B cell (primary cell): ENCODE data around the gene PTEN. TPM values are rescaled to one million over a fixed set of nuclear protein-coding genes. Genes with fewer than 3 reads are reported as not detected.

Experiments
- ATAC-seq: fragments of 200-7000 bp; cut with Tn5 transposase; one replicate; pipeline ENCODE4 v1.10.0; 2021; ENCODE audit warnings: low read depth, mild to moderate bottlenecking, moderate number of reproducible peaks, moderate library complexity
- CTCF ChIA-PET: fragments of 350-600 bp; sonication (Branson Sonifier 250); formaldehyde crosslinking; loops from one replicate; lab custom pipeline; 2021; ENCODE audit warnings: antibody characterized with exemption, inconsistent platforms; lab: Charles Lee
- POLR2A ChIA-PET: fragments of 350-600 bp; sonication (Branson Sonifier 250); formaldehyde crosslinking; loops from one replicate; lab custom pipeline; 2021; ENCODE audit warnings: antibody characterized with exemption; lab: Charles Lee
- DNase-seq: peaks from one replicate; pipeline ENCODE4 v3.0.0; 2013
- H2AFZ ChIP-seq: 2 replicates; pipeline ENCODE4 v1.6.1; 2012; ENCODE audit warnings: mild to moderate bottlenecking, low read depth, low read length; ENCODE audit not compliant: insufficient read depth, poor library complexity, severe bottlenecking
- H3K27ac ChIP-seq, 2 donors: 1 replicate in 1 of 2; 2 replicates in 1 of 2; pipeline ENCODE4 v1.5.1; 2012 to 2013; ENCODE audit warnings: low read length in 2 of 2, mild to moderate bottlenecking in 2 of 2, moderate library complexity in 1 of 2
- H3K27me3 ChIP-seq, 4 experiments: fragments of 200-600 bp in 1 of 4; sonication (generic) in 1 of 4; replicated peaks in 1 of 4; 1 replicate in 2 of 4; 2 replicates in 2 of 4; pipeline versions ENCODE4 v1.6.1 to v1.7.0; 2013 to 2016; ENCODE audit warnings: low read length in 3 of 4, mild to moderate bottlenecking in 2 of 4, mixed read lengths in 1 of 4, moderate library complexity in 1 of 4; ENCODE audit not compliant: insufficient read depth in 4 of 4, control insufficient read depth in 3 of 4; ENCODE audit errors: control extremely low read depth in 1 of 4
- H3K36me3 ChIP-seq, 2 experiments: replicated peaks in 1 of 2; 1 replicate in 1 of 2; 2 replicates in 1 of 2; pipeline versions ENCODE4 v1.6.1 to v1.7.1; 2013; ENCODE audit warnings: low read length in 1 of 2; ENCODE audit not compliant: insufficient read depth in 2 of 2, control insufficient read depth in 1 of 2; ENCODE audit errors: control extremely low read depth in 1 of 2, extremely low read depth in 1 of 2
- H3K4me1 ChIP-seq, 2 donors: fragments of 200-600 bp in 1 of 2; sonication (generic) in 1 of 2; 1 replicate in 1 of 2; 2 replicates in 1 of 2; pipeline versions ENCODE4 v1.5.1 to v1.6.1; 2013 to 2017; ENCODE audit warnings: low read length in 2 of 2; ENCODE audit not compliant: control insufficient read depth in 2 of 2, insufficient read depth in 2 of 2
- H3K4me2 ChIP-seq: replicated peaks from 2 replicates; pipeline ENCODE3; 2012; ENCODE audit warnings: mild to moderate bottlenecking, low read depth, low read length; ENCODE audit not compliant: poor library complexity, severe bottlenecking
- H3K4me3 ChIP-seq, 5 experiments: fragments of 200-600 bp in 1 of 5; sonication (generic) in 1 of 5; 1 replicate in 3 of 5; 2 replicates in 2 of 5; pipeline versions ENCODE4 v1.5.1 to v1.7.0; 2011 to 2016; ENCODE audit warnings: low read length in 4 of 5, mild to moderate bottlenecking in 4 of 5, low read depth in 2 of 5, control low read depth in 1 of 5, moderate library complexity in 1 of 5; ENCODE audit not compliant: insufficient read depth in 1 of 5; ENCODE audit errors: control extremely low read depth in 1 of 5, extremely low read depth in 1 of 5
- H3K79me2 ChIP-seq: fragments of 200-600 bp; sonication (generic); one replicate; pipeline ENCODE4 v1.6.0; 2016; ENCODE audit warnings: low read length; ENCODE audit not compliant: control insufficient read depth, insufficient read depth
- H3K9ac ChIP-seq: fragments of 200-600 bp; sonication (generic); 2 replicates; pipeline ENCODE4 v1.6.1; 2017; ENCODE audit warnings: mild to moderate bottlenecking, low read length, moderate library complexity
- H3K9me3 ChIP-seq, 3 donors: one replicate each; pipeline versions ENCODE4 v1.6.1 to v1.7.1; 2013; ENCODE audit warnings: low read length in 2 of 3; ENCODE audit not compliant: control insufficient read depth in 2 of 3, insufficient read depth in 1 of 3; ENCODE audit errors: control extremely low read depth in 1 of 3
- H4K20me1 ChIP-seq: 2 replicates; pipeline ENCODE4 v1.6.0; 2012; ENCODE audit warnings: mild to moderate bottlenecking, low read length; ENCODE audit not compliant: insufficient read depth, control insufficient read depth, poor library complexity, severe bottlenecking
- H3K27ac Mint-ChIP-seq: one replicate; pipeline ENCODE4 v1.8.0; 2021; ENCODE audit warnings: mixed read lengths
- H3K27me3 Mint-ChIP-seq: one replicate; pipeline ENCODE4 v1.8.0; 2021; ENCODE audit warnings: mixed read lengths
- H3K4me1 Mint-ChIP-seq: one replicate; pipeline ENCODE4 v1.8.0; 2021; ENCODE audit warnings: mixed read lengths
- H3K4me3 Mint-ChIP-seq: one replicate; pipeline ENCODE4 v1.8.0; 2021; ENCODE audit warnings: mixed read lengths
- H3K9me3 Mint-ChIP-seq: one replicate; pipeline ENCODE4 v1.8.0; 2022; ENCODE audit warnings: mixed read lengths; ENCODE audit not compliant: insufficient read depth
- CTCF ChIP-seq: fragments of 200-600 bp; IDR thresholded peaks from one replicate; pipeline ENCODE4 v1.8.0; 2022; ENCODE audit warnings: antibody characterized with exemption, mild to moderate bottlenecking
- EZH2 ChIP-seq: IDR thresholded peaks from 2 replicates; pipeline ENCODE4 v1.6.1; 2012; ENCODE audit warnings: borderline replicate concordance, low read depth, mild to moderate bottlenecking, moderate library complexity, low read length; ENCODE audit not compliant: insufficient read depth, poor library complexity, severe bottlenecking
- WGBS: methylation state at CpG from one replicate; pipeline ENCODE4 v1.1.5; 2013; ENCODE audit warnings: missing lambda C conversion rate; ENCODE audit not compliant: insufficient coverage; 5-methylcytosine and 5-hydroxymethylcytosine counted together
- intact Hi-C: fragments of 100-400 bp; cut with micrococcal nuclease; formaldehyde crosslinking; loops from one replicate; pipeline ENCODE4 v1.10.0; 2022
- polyA plus RNA-seq: library from polyadenylated mRNA; depleted of rRNA; stranded (reverse); fragments of >200 nt; gene quantifications from 2 replicates; pipeline ENCODE4 v1.2.3, GENCODE V29; 2012
- total RNA-seq, 2 donors: library from RNA; stranded (reverse); fragments of 120-200 nt in 1 of 2; gene quantifications; 1 replicate in 1 of 2; 2 replicates in 1 of 2; pipeline versions ENCODE4 v1.2.3 to v1.2.4, GENCODE V29; 2013 to 2022

Gene PTEN
- total and polyA plus RNA-seq, 2 donors (not counting 1 experiment from before 2014, with no cell fraction given), result 15.2 to 114 TPM

- no peaks in the 10 kb centered on the region for H3K9me3 Mint-ChIP-seq
- POLR2A ChIA-PET, result no interaction called here
- Histone ChIP-seq H3K4me2 (no peak overlapping the region), H3K79me2 (peaks cover 100% of the 10 kb centered on the region), H3K27me3 (no peaks in the 10 kb centered on the region), H3K9ac (no peak overlapping the region), H2AFZ (no peak overlapping the region), H4K20me1 (peaks cover 19% of the 10 kb centered on the region), H3K9me3 (peaks cover 0 to 14% (median 0%) of the 10 kb centered on the region in 3 donors), H3K4me3 (no peak overlapping the region), H3K4me1 (peaks cover 22 to 67% of the 10 kb centered on the region in 2 donors), H3K27ac (peak overlapping the region in 1 of 2 donors; percentile 79), H3K36me3 (peaks cover 6 to 10% of the 10 kb centered on the region in 2 experiments)
- H3K27ac Mint-ChIP-seq, result no peak overlapping the region
- TF ChIP-seq EZH2 (no peak), CTCF (no peak)
- DNase-seq, result no peak
- no CpG with 5 or more reads among the region's 4 CpGs for WGBS
- intact Hi-C loops, result no loop called here
- CTCF ChIA-PET, result interaction anchor here (0.7 kb wide), 2 partner anchors 373 to 990 kb away, joined by 3 to 5 read pairs; no protein-coding TSS in a partner anchor
- no peaks in the 10 kb centered on the region for H3K27me3 Mint-ChIP-seq
- H3K4me3 Mint-ChIP-seq, result no peak overlapping the region
- ATAC-seq, result no peak
- peaks cover 77% of the 10 kb centered on the region for H3K4me1 Mint-ChIP-seq
Observed at GRCh38 chr10:87920538-87920937, 57.1 kb downstream of the PTEN start.

- H3K9me3 Mint-ChIP-seq, result no peaks in the 10 kb centered on the region
- H3K4me1 Mint-ChIP-seq, result peaks cover 79% of the 10 kb centered on the region
- H4K20me1 ChIP-seq, result peaks cover 10% of the 10 kb centered on the region
Observed at GRCh38 chr10:87921931-87922688, 58.7 kb downstream of the PTEN start.

More at GRCh38 chr10:87921931-87922688, 58.7 kb downstream of the PTEN start:
- ATAC-seq (no peak), DNase-seq (no peak)
- POLR2A ChIA-PET, result interaction anchor here (0.6 kb wide), 1 partner anchor 1394 kb away, joined by 4 read pairs; no protein-coding TSS in a partner anchor
- no peak for TF ChIP-seq CTCF
- TF ChIP-seq EZH2, result no peak
- H3K36me3 ChIP-seq, result peaks cover 4 to 25% of the 10 kb centered on the region in 2 experiments
- Mint-ChIP-seq H3K4me3 (no peak overlapping the region), H3K27ac (peak overlapping the region; percentile 70), H3K27me3 (no peaks in the 10 kb centered on the region)
- H2AFZ ChIP-seq, result no peak overlapping the region
- H3K9ac ChIP-seq, result no peak overlapping the region
- intact Hi-C loops, result no loop called here
- CTCF ChIA-PET, result no interaction called here
- peaks cover 0 to 13% (median 0%) of the 10 kb centered on the region in 3 donors for H3K9me3 ChIP-seq
- H3K27me3 ChIP-seq, result no peaks in the 10 kb centered on the region
- no CpG with 5 or more reads among the region's 10 CpGs for WGBS
- H3K4me3 ChIP-seq, result no peak overlapping the region
- H3K79me2 ChIP-seq, result peaks cover 100% of the 10 kb centered on the region
- H3K27ac ChIP-seq, result peak overlapping the region in 1 of 2 donors; percentile 79
- peak overlapping the region; percentile 39 for H3K4me2 ChIP-seq
- H3K4me1 ChIP-seq, result peaks cover 21 to 67% of the 10 kb centered on the region in 2 donors
